ENCODE measurements around the gene NOTCH2.
A peak's percentile ranks its signal among the peaks of the same experiment; 100 is the strongest.

The NOTCH2 gene

DNA sequence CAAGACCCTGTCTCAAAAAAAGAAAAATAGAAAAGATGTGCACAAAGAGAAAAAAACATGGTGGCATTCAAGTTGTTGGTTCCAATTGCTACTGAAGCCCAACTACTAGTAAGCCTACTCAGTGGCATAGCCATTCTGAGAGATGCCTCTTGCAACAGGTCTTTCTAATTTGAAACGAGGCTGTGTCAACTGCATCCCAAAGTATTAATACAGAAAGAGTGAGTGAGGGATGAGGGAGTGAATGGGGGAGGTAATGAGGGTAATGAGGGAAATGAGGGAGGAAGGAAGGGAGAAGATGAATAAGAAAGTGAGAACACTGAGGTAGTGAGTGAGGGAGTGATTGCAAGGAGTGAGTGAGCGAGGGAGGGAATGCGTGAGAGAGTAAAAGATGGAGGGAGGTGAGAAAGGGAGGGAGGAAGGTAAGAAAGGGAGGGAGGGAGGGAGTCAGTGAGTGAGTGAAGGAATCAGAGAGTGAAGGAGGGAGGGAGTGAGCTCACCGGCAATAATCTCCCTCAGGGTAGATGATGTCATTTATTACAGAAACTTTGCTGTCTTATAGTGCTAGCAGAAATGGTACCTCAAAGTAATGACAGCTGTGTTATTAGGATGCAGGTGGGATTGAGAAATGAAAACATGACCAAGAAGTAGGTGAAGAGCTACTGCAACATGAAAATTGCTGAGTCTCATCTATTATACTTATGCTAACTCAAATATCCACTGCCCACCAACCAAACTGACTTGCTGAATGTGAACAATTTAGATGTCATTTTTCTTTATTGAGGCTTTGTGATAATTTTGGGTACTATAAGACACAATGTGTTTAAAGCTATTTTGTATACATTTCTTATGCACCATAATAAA is 97.5 kb downstream of the NOTCH2 start:
- DNase-seq: no peak

DNA sequence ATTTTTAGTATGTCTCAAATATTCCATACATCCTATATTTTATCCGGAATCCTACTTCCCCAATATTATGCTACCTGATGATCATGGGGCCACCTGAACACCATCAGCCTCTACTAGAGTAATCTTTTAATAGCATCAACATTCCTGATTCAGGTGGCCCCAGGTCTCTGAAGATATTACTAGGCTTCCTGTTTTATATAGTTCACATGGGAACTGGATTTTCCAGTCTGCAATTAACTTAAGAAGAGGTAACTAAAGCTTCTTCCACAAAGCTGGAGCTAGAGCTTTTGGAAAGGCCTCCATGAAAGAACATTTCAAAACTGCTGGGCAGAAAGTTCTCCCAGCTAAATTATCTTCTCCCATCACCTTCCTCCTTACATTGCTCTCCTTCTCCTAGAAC is 100.9 kb downstream of the NOTCH2 start:
- DNase-seq: no peak

DNA sequence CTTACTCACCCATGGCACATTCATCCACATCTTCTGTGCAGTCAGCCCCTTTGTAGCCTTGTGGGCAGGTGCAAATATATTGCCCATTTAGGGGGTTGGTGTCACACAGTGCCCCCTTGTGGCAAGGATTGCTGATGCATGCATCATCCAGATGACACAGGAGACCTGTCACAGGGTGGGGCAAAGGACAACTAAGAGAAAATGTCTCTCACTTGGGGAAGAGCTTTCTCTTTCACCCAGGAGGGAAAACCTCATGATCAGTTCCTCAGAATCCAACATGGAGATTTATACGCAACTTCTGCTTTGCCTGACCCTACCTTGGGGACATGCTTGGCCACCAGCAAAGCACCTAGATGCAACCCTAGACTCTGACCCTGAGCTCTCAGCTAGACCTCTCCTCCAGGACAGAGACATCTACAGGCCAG is 101.4 kb downstream of the NOTCH2 start:
- DNase-seq: peak; percentile 78

DNA sequence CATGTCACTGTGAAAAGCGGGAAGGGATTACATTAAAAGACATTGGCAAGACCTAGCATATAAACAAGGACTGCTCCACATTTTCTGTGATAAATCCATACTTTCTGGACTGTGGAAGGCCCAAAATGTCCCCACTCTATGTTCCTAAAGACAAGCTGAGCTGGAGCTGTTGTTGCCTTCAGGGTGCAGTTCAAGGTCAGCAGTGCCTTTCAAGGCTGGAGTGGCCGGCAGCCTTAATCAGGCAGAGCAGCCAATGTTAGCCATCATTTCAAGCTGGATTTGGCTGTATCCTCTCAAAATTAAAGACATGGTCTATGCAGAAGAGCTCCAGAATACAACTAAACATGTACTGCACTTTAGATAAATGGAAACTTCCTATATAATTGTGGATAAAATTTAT is 102.8 kb downstream of the NOTCH2 start:
- DNase-seq: no peak

DNA sequence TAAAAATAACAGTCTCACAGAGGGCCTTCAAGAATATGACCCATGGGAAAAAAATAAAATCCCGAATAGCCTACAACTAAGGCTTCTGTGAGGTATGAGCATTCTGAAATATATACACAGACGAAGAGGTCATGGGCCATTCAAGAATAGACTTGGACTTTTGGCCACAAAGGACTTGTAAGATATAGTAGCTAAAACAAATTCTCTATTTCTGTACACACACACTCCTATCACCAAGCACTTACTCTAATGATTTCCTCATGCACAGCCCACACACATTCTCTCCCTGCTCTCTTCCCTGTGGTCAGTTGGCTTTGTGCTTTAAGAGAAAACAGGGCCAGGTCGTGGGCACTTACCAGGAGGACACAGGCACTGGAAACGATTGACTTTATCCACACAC is 103.4 kb downstream of the NOTCH2 start:
- DNase-seq: no peak

DNA sequence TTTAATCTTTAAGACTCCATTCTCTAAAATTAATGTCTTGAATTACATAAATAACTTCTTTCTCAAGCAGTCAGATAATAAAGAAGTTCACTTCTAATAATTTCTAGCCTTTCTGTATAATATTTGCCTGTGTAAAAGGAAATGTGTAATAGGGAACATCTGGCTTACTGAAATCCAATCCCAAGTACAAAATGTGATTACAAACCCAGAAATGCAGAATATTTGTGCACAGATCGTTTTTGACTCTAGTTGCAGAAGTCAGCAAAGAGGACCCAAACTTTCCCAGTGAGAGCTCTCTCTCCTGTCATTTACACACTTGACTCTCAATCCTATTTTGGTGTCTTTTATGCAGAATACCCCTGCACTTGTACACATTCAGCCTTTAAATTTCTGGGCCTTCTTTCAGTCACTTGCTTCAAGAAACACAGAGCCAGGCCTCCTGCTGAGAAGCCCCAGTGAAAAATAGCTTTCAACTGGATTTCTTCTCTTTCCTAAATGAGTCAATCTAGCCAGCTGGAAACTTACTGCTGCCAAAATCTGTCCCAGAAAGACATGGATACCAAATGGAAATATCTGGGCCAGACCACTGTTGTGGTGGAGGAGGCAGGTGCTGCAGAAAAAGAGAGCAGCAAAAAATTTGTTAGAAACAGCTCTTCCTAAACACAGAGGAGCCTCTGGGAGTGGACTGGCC is 104.6 kb downstream of the NOTCH2 start:
- no peak for DNase-seq

DNA sequence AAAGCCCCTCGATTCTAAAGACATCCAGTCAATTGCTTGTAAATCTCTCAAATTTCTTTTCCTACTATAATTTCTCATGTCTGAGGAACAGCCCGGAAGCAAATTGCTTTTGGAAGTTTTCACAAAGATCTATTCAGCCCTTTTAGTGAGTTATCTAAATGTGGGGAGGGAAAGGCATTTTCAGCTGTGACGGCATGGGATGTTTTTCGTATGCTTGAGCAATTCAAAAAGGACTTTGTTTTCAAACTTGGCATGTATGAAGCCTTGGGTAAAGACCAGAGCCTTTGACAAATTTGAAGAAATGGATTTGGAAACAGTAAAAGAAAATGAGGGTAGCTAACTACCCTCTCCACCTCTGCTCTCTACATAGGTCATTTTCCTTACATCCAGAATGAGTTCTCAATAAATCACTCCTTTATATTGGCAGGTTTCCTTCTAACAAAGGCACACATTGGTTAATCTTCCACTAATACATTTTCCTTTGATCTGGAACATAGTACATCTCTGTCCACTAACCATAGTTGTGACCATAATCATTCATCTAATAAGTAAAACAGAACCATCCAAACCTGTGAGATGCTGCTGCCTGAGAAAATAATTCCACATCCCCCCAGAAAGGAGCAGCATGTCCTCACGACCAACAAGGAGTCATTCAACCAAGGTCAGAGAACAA is 107.0 kb downstream of the NOTCH2 start:
- DNase-seq: no peak

DNA sequence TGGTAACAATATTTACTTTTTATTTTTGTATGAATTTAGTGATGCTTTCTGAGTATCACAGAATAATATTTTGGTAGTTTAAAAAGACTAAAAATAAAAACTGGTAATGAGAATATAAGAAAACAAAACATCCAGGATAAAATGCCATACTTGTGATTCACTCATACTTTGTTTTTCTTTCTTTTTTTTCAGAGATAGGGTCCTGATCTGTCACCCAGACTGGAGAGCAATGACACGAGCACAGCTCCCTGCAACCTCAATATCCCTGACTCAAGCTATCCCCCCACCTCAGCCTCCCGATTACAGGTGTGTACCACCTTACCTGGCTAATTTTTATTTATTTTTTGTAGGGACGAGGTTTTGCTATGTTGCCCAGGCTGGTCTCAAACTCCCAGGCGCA is 109.0 kb downstream of the NOTCH2 start:
- DNase-seq: no peak

DNA sequence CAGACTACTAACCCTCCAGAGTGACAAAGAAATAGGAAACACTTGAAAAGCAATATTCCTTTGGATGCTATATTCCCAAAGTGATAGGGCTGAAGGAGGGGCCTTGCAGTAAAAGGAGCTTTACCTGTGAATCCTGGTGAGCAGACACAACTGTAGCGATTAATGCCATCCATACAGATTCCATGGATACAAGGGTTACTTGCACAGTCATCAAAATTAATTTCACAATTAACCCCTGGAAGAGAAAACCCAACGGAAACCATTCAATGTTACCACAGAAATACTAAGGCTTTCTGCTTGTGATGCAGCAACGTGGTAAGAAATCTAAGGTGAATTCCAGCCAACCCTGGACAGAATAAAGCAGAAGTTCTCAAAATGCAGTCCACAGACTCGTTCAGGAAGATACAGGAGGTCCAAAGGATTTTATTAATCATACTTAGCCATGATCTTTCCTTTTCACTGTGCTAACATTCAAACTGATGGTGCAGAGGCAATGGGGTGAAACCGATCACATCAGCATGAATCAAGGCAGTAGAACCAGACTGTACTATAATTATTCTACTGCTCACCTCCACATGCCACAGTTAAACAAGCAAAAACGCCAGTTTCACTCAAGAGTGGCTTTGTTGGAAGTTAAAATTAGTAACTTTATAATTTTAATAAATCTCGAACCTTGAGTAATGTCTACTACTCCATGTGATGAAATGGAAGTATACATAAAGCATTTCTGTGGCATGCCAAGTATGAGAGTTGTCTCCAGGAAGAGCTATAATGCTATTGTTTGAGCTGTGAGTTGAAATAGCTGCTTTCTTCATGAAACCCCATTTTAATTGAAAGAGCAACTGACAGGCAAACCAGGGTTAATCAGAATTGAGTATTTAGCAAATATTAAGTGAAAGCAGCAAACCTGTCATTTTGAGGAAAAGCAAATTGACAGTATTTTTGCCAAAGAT is 109.9 kb downstream of the NOTCH2 start:
- DNase-seq: no peak

DNA sequence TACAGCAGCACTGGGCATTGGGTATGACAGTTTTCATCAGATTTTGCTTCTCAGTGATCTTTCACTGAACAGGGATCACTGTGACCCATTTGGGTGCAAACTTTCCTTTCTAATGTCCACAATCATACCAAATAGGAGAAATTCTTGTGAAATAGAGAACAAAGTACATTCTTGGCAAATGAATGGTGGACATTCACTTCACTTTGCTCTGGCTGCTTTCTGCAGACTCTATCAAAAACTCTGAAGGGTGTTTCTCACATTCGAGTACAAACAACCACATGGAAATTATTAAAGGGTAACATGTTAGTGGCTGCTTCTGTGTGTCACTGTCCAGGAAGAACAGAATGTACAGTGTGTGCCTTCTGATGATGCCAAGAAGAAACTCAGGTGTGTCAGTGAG is 111.2 kb downstream of the NOTCH2 start:
- DNase-seq: no peak

DNA sequence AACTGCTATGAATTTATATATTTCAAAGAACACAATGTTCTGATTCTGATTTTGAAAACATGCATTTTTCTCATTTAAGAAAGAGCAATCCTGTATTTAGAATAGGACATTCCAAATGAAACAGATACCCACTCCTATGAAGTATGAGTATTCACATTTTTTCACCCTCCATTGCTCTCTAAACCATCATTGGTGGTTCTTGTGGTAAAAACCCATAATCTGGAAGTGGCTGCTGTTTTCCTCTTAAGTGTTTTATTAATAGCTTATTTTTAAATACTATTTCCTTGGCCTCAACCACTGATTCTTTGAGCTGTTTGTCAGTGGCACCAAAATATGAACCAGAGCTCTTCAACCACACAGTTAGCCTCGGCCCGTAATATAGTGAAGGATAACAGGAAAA is 113.2 kb downstream of the NOTCH2 start:
- DNase-seq: no peak

DNA sequence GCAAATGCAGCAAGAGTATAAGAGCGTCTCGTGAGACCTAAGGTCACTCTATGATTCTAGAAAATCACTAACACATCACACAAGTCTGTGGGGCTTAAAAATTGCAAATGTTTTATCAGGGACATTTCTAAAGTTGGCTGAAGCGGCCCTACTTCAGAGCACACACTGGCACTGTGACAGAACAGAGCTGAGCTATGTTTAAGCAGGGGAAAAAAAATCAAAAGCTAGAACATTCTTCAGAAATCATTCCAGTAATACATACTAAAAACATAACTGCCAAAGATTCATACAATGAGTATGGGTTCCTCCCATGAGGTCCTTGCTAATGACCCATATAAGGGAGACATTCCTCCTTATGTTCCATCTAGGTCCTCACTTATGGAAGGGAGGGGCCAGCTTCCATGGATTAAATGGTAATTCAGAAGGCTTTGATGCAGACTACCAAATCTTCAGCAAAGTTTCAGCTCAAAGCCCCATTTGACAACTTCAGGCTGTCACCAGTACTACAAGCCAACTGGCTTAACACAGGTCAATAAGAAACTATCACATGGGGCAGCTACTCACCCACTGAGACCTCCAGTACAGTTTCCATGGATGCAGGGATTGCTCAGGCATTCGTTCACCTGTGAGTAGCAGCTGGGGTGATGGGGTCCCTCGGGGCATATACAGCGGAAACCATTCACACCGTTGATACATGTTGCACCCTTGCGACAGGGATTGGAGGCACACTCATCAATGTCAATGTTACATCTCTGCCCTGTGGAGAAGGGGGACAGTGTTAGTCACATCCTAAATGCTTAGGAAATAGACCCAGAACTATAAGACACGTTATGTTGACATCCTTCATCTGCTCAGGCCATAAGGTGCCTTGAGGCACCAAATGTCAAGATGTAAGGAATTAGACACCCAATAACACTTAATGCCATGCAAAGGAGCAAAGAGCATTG is 114.7 kb downstream of the NOTCH2 start:
- DNase-seq: peak; percentile 4

DNA sequence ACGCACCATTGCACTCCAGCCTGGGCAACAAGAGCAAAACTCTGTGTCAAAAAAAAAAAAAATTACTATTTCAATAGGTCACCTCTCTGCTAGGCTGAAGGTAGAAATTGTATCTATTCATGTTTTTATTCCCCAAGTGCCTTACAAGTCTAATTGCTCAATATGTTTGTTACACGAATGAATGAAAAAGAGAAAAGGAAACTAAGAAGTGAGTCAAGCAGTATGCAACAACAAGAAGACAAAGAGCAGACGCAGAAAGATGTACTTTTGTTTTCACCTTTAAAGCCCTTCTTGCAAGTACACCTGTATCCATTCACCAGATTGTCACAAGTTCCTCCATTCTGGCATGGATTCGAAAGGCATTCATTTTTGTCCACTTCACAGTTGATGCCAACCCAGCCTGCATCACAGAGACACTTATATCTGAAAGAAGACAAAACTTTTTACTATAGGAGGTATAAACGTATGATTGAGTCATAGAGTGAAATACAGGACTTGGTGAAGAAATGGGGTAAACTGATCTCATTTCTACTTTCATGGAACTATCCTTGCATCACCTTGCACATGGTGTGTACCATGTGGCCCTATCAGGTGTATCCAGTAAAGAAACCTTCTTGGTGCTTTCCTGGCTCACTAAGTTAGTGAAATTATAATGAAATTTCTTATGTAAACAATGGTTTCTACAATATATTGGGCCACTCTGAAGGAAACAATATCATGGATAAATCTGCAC is 116.0 kb downstream of the NOTCH2 start:
- no peak for DNase-seq

DNA sequence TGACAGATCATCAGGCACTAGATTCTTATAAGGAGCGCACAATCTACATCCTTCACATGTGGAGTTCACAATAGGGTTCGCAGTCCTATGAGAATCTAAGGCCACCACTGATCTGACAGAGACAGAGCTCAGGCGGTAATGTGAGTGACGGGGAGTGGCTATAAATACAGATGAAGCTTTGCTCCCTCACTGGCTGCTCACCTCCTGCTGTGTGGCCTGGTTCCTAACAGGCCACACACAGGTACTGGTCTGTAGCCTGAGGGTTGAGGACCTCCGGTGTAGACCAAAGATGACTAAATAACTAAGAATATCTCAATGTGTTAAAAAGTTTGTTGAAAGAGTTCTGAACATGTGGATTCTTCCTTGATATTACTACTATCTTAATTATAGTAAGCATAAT is 117.0 kb downstream of the NOTCH2 start:
- DNase-seq: no peak

DNA sequence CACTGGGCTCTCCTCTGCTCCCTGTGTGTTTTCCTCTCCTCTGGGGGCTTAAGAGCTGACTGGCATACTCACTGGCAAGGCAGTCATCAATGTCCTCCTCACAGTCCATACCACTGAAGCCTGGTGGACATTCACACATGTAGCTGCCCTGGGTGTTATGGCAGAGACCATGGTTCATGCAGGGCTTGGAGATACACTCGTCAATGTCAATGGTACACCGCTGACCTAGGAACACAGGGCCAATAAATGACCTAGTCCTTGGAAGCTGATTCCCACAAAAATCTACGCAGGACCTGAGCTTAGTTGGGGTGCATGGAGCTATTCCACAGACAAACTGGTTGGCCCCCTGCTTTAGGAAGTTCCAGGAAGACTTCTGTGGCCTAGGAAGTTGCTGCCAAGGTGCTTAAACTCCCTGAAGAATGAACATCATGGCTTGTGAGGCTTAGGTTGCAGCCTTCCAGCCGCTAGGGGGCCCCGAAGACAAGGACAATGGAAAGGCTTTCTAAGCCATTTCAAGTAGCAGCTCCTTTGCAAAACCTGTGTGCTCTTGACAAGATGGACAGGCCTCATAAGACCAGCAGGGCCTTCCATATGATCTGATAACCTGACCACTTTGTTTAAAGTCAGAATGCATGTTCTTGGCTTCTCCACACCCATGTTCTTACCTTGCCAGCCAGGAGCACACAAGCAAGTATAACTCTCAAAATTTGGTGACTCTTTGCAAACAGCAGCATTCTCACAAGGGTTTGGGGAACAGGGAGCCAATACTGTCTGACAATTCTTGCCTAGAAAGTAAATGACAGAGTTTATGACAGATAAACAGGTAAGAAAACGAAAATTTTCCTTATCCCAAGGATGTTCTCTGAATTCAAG is 120.9 kb downstream of the NOTCH2 start:
- peak; percentile 83 for DNase-seq

DNA sequence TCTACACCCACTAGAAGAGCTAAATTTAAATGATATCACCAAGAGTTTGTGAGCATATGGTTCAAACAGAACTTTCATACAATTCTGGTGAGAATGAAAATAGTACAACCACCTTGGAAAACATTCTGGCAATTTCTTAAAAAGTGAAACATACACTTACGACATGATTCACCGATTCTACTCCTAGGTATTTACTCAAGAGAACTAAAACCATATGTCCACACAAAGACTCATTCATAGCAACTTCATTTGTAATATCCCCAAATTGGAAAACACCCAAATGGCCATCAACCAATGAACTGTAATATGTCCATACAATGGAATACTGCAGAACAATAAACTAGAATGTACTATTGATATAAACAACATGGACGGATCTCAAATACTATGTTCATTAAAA is 122.0 kb downstream of the NOTCH2 start:
- DNase-seq: no peak

DNA sequence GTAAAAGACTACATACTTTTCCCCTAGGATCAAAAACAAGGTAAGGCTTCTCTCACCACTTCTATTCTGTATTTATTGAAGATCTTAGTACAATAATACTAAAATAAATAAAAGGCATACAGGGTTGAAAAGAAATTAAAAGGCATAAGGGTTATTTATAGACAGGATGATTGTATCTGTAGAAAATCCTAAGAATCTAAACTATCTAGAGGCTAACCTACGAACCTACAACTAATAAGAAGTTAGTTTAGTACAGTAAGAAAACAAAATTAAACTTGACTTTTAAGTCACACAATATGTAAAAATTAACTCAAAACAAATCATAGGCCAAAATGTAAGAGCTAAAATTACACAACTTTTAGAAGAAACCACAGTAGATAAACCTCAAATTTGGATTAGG is 122.7 kb downstream of the NOTCH2 start:
- no peak for DNase-seq

DNA sequence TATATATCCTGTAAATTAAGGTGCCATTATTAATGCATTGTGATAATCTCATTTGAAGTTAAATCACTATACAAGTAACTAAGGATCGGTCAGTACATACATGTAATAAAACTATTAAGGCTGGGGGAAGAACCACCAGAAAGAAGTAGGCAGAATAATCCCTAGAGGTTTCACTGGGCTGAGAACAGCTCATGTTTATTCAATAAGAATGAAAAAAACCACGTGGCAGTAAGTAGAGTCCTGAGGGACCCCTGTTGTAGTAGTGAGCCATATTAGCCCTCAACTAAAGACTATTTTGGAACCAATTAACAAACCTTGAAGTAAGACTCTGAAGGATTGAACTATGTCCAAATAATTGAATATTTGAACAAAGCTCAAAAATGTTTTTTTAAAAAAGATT is 126.2 kb downstream of the NOTCH2 start:
- no peak for DNase-seq

DNA sequence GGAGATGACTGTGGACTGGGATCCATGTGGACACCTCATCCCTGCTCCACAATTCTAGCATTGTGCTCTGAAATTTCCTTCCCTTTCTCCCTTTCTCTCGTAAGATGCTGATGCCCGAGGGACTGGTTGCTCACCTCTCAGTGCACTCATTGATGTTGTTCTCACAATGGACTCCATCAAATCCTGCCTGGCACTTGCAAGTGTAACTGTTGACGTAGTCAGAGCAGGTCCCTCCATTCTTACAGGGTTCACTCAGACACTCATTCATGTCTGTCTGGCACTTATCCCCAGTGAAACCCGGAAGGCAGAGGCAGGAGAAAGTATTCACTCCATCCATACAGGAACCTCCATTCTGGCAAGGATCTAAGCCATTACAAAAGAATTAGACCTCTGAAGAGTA is 128.1 kb downstream of the NOTCH2 start:
- no peak for DNase-seq

DNA sequence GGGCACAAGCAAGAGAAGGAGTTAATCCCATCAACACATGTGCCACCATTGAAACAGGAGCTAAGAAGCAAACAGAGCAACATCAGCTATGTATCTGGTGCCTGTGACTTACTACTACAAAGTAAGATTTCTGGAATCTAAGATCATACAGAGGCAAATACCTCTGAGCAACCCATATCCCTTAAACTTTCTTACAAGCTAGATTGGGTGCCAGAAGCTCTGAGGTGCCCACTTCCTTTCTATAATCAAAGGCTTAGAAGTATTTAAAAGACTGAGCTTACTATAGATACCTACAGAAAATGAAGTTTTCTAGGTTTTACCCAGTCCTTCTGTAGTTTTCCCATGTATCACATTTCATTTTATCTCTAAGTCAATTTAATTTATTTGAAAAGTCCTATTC is 128.8 kb downstream of the NOTCH2 start:
- peak; percentile 34 for DNase-seq
